Left cardiac atrium (tissue), 4 donors: ENCODE results near the gene TMEM131. TPM values are rescaled to one million over a fixed set of nuclear protein-coding genes. Genes with fewer than 3 reads are reported as not detected.

Experiments used
- ATAC-seq, 2 donors: fragments of 200-7000 bp; cut with Tn5 transposase; one replicate each; pipeline ENCODE4 v1.9.1; 2020; ENCODE audit warnings: mild to moderate bottlenecking in 2 of 2, moderate library complexity in 2 of 2
- DNase-seq: peaks from one replicate; pipeline ENCODE4 v3.0.0-alpha.2; 2020
- intact Hi-C, 2 donors: fragments of 100-400 bp; cut with DNase I; formaldehyde crosslinking; loops; one replicate each; pipeline versions ENCODE4 v1.14.1 to v1.15.1; 2022 to 2023
- total RNA-seq, 2 donors: library from RNA; stranded (reverse); fragmentation: NEBNext Ultra II Directional; extraction: Animal tissue kit (Norgen Biotek cat#: 25700); gene quantifications; one replicate each; pipeline ENCODE4 v1.2.1, GENCODE V29; 2021
- donor health status: DM: no; HTN: yes; CAD: no.
- donor health status: DM: no; HTN: yes; CAD: no; lungs with severe emphysema.
- donor health status: DM: yes; HTN: yes; CAD: no.
- donor health status: Dilated cardiomyopathy.

TMEM131 gene
- total RNA-seq, 2 donors from 2014 or later = 26.2 to 26.5 TPM

- intact Hi-C loops = loop anchor here in 1 of 2 donors (5.0 kb wide), 1 partner anchor 51 kb away; no protein-coding TSS in a partner anchor
- no peak for DNase-seq
- ATAC-seq = no peak
Observed at GRCh38 chr2:97741251-97741650, 254.5 kb downstream of the TMEM131 start.

- intact Hi-C loops = loop anchor here in 1 of 2 donors (5.0 kb wide), 1 partner anchor 52 kb away; no protein-coding TSS in a partner anchor
Observed at GRCh38 chr2:97740590-97741182, 255.1 kb downstream of the TMEM131 start.

GRCh38 chr2:97739893-97740245, 255.9 kb downstream of the TMEM131 start:
- intact Hi-C loops = loop anchor here in 1 of 2 donors (5.0 kb wide), 1 partner anchor 52 kb away; no protein-coding TSS in a partner anchor
- DNase-seq (no peak), ATAC-seq (no peak)

More at GRCh38 chr2:97740590-97741182, 255.1 kb downstream of the TMEM131 start:
- no peak for DNase-seq
- ATAC-seq = peak in 1 of 2 donors; percentile 16

- DNase-seq (no peak), ATAC-seq (no peak)
- intact Hi-C loops = no loop called here
Observed at GRCh38 chr2:97739020-97739892, 256.5 kb downstream of the TMEM131 start.

- no peak for DNase-seq
- ATAC-seq = no peak
- intact Hi-C loops = no loop called here
Observed at GRCh38 chr2:97738179-97739019, 257.3 kb downstream of the TMEM131 start.

GRCh38 chr2:97737421-97738178, 258.1 kb downstream of the TMEM131 start:
- DNase-seq (no peak), ATAC-seq (no peak)
- intact Hi-C loops = no loop called here

- intact Hi-C loops = no loop called here
- ATAC-seq = no peak
Observed at GRCh38 chr2:97736608-97737330, 259.0 kb downstream of the TMEM131 start.

GRCh38 chr2:97736185-97736584, 259.6 kb downstream of the TMEM131 start:
- intact Hi-C loops = no loop called here
- DNase-seq (no peak), ATAC-seq (no peak)

More at GRCh38 chr2:97736608-97737330, 259.0 kb downstream of the TMEM131 start:
- DNase-seq = no peak

- ATAC-seq (no peak), DNase-seq (no peak)
- intact Hi-C loops = no loop called here
Observed at GRCh38 chr2:97735161-97735561, 260.6 kb downstream of the TMEM131 start.

GRCh38 chr2:97734061-97735051, 261.4 kb downstream of the TMEM131 start:
- intact Hi-C loops = no loop called here
- ATAC-seq (no peak), DNase-seq (no peak)

GRCh38 chr2:97733341-97734035, 262.3 kb downstream of the TMEM131 start:
- intact Hi-C loops = no loop called here
- DNase-seq = no peak
- no peak for ATAC-seq

- ATAC-seq (no peak), DNase-seq (peak; percentile 4)
- intact Hi-C loops = no loop called here
Observed at GRCh38 chr2:97732436-97733340, 263.1 kb downstream of the TMEM131 start.

GRCh38 chr2:97731274-97732020, 264.3 kb downstream of the TMEM131 start:
- DNase-seq (no peak), ATAC-seq (no peak)
- intact Hi-C loops = no loop called here

GRCh38 chr2:97730245-97730644, 265.5 kb downstream of the TMEM131 start:
- no peak for ATAC-seq
- DNase-seq = no peak
- intact Hi-C loops = no loop called here
